HL-60 (cell line): ENCODE results near the gene LARGE2.

Source experiments
- DNase-seq, 2 experiments: peaks; one replicate each; pipeline ENCODE4 v3.0.0-alpha.2; 2010 to 2020; ENCODE audit warnings: low read depth in 1 of 2, low spot score in 1 of 2
- H3K27ac ChIP-seq: fragments of 250-450 bp; sonication (Bioruptor Pico); replicated peaks from 2 replicates; pipeline ENCODE4 v1.5.1; 2020; ENCODE audit warnings: mild to moderate bottlenecking, moderate library complexity
- H3K27me3 ChIP-seq: fragments of 250-450 bp; sonication (Bioruptor Pico); 2 replicates; pipeline ENCODE4 v1.5.1; 2021; ENCODE audit warnings: mild to moderate bottlenecking, moderate library complexity; ENCODE audit not compliant: insufficient read depth, poor library complexity, severe bottlenecking
- H3K4me3 ChIP-seq: replicated peaks from 2 replicates; pipeline ENCODE4 v1.5.1; 2011; ENCODE audit warnings: mild to moderate bottlenecking, control low read depth, low read length; ENCODE audit not compliant: insufficient read depth
- GABPA ChIP-seq: IDR thresholded peaks from 2 replicates; pipeline ENCODE4 v1.6.1; 2012; ENCODE audit warnings: low read depth
- POLR2AphosphoS5 ChIP-seq: IDR thresholded peaks from 2 replicates; pipeline ENCODE4 v1.6.1; 2012; ENCODE audit warnings: low read depth
- SPI1 ChIP-seq: IDR thresholded peaks from 2 replicates; pipeline ENCODE4 v1.6.1; 2012; ENCODE audit warnings: low read depth, mild to moderate bottlenecking, borderline replicate concordance
- TF ChIP-seq, protein P1 (sequence below): IDR thresholded peaks from 2 replicates; pipeline ENCODE4 v1.6.1; 2012; ENCODE audit warnings: low read depth; ENCODE audit not compliant: insufficient replicate concordance
- TF ChIP-seq, protein P2 (sequence below): IDR thresholded peaks from one replicate; pipeline ENCODE4 v1.5.1; 2011; ENCODE audit warnings: low read length, control low read depth, inconsistent platforms; ENCODE audit not compliant: insufficient read depth

LARGE2 gene

DNA sequence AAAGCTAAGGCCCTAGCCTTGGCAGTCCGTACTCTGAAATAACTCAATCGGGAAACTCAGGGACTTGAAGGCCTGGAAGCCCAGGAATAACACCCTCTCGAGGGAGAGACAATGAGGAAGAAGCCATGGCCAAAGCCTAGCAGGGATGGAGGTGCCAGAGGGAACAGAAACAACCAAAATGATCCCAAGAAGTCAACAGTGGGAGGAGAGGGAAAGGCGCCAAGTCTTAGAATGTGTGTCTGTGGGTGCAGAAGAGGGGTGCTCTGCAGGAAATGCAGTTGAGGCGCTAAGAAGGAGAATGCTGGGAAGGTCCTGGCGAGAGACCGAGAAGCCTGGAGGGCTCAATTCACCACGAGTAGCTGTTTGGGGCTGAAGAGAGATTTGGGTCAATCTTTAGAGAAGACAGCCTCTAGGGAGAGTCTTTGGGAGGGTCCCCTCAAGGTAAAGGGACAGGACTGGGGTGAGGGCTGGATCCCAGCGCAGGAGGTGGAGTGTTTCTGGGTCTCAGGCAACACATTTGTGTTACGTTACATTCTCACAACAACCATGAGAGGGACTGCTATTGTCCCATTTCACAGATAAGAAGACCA, 37.8 kb upstream of the LARGE2 start:
- no peaks in the 10 kb centered on the region for H3K27me3 ChIP-seq
- no peak for DNase-seq
- no peak overlapping the region for H3K4me3 ChIP-seq
- H3K27ac ChIP-seq: no peak overlapping the region
- TF ChIP-seq, protein P1, sequence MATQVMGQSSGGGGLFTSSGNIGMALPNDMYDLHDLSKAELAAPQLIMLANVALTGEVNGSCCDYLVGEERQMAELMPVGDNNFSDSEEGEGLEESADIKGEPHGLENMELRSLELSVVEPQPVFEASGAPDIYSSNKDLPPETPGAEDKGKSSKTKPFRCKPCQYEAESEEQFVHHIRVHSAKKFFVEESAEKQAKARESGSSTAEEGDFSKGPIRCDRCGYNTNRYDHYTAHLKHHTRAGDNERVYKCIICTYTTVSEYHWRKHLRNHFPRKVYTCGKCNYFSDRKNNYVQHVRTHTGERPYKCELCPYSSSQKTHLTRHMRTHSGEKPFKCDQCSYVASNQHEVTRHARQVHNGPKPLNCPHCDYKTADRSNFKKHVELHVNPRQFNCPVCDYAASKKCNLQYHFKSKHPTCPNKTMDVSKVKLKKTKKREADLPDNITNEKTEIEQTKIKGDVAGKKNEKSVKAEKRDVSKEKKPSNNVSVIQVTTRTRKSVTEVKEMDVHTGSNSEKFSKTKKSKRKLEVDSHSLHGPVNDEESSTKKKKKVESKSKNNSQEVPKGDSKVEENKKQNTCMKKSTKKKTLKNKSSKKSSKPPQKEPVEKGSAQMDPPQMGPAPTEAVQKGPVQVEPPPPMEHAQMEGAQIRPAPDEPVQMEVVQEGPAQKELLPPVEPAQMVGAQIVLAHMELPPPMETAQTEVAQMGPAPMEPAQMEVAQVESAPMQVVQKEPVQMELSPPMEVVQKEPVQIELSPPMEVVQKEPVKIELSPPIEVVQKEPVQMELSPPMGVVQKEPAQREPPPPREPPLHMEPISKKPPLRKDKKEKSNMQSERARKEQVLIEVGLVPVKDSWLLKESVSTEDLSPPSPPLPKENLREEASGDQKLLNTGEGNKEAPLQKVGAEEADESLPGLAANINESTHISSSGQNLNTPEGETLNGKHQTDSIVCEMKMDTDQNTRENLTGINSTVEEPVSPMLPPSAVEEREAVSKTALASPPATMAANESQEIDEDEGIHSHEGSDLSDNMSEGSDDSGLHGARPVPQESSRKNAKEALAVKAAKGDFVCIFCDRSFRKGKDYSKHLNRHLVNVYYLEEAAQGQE: no peak
- no peak for TF ChIP-seq GABPA
- TF ChIP-seq POLR2AphosphoS5: no peak
- TF ChIP-seq, protein P2, sequence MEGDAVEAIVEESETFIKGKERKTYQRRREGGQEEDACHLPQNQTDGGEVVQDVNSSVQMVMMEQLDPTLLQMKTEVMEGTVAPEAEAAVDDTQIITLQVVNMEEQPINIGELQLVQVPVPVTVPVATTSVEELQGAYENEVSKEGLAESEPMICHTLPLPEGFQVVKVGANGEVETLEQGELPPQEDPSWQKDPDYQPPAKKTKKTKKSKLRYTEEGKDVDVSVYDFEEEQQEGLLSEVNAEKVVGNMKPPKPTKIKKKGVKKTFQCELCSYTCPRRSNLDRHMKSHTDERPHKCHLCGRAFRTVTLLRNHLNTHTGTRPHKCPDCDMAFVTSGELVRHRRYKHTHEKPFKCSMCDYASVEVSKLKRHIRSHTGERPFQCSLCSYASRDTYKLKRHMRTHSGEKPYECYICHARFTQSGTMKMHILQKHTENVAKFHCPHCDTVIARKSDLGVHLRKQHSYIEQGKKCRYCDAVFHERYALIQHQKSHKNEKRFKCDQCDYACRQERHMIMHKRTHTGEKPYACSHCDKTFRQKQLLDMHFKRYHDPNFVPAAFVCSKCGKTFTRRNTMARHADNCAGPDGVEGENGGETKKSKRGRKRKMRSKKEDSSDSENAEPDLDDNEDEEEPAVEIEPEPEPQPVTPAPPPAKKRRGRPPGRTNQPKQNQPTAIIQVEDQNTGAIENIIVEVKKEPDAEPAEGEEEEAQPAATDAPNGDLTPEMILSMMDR: no peak
- TF ChIP-seq SPI1: no peak

- TF ChIP-seq, protein P2: no peak
- TF ChIP-seq, protein P1: peak; percentile 89
- peak in 1 of 2 experiments; percentile 23 for DNase-seq
- peak within 1 kb of the TSS; percentile 34 for H3K4me3 ChIP-seq
- H3K27me3 ChIP-seq: no peaks in the 10 kb centered on the region
- H3K27ac ChIP-seq: no peak within 1 kb of the TSS
These were observed 37.1 kb upstream of the LARGE2 start, which contains the start of gene MAPK8IP1 for GRCh38 chr11:45885274-45885920. Gene MAPK8IP1, plus strand, starts transcription at chr11:45885651. Its CDS starts 170 bp downstream, at chr11:45885821.

- Histone ChIP-seq H3K4me3 (peak overlapping the region; percentile 34), H3K27me3 (no peaks in the 10 kb centered on the region), H3K27ac (no peak overlapping the region)
- no peak for TF ChIP-seq SPI1
- TF ChIP-seq, protein P1: no peak
- DNase-seq: no peak
These were observed 36.3 kb upstream of the LARGE2 start for GRCh38 chr11:45885921-45886721.
